ENCODE data around the gene TRDMT1. TPM values are rescaled to one million over a fixed set of nuclear protein-coding genes. Genes with fewer than 3 reads are reported as not detected.
A peak's percentile ranks its signal among the peaks of the same experiment; 100 is the strongest.

The TRDMT1 gene
- total RNA-seq, 1 donor from 2014 or later, result 5.7 TPM

DNA sequence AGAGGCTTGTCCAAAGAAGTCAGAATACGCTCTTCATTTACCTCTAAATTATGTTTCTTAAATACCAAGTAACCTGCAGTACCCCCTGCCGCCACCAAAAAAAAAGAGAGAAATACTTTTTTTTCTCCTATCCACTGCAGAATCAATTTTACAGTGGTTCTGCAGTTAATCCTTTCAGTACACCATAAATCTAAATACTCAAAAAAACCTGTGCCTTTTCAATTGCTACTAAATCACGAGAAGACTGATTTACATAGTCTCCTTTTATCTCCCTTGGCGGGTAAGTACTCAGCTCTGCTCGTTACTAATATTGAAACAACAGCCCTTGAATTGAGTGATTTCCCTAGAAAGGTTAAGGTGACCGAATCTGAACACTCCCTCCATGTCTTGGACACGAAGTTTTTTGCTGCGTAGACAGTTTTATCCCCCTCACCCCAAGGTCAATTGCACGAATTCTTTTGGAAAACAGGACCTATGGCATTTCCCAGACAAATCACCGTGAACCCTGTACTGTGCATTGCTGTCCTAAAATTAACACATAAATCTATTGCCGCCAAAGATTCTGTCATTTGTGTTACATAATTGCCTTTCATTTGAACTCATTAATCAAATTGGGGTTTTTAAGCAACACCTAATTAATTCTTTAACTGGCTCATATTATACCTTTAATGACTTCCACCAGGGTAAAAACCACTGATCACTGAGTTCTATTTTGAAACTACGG, 26.1 kb upstream of the TRDMT1 start:
- no peak for DNase-seq (ENCODE audit: low spot score in 2 of 2)
- H3K27me3 ChIP-seq, result no peaks in the 10 kb centered on the region
- H3K9me3 ChIP-seq, result no peaks in the 10 kb centered on the region
- intact Hi-C loops (cut with DNase I), result loop anchor here (1.0 to 5.0 kb wide), 5 partner anchors 13 to 225 kb away; partner anchors contain the start of gene TRDMT1
- peak overlapping the region; percentile 97 to 99 for H3K27ac ChIP-seq
- peak overlapping the region; percentile 87 to 93 for H3K4me3 ChIP-seq
- peaks cover 21 to 32% of the 10 kb centered on the region in 2 donors for H3K36me3 ChIP-seq
- TF ChIP-seq, protein P1, sequence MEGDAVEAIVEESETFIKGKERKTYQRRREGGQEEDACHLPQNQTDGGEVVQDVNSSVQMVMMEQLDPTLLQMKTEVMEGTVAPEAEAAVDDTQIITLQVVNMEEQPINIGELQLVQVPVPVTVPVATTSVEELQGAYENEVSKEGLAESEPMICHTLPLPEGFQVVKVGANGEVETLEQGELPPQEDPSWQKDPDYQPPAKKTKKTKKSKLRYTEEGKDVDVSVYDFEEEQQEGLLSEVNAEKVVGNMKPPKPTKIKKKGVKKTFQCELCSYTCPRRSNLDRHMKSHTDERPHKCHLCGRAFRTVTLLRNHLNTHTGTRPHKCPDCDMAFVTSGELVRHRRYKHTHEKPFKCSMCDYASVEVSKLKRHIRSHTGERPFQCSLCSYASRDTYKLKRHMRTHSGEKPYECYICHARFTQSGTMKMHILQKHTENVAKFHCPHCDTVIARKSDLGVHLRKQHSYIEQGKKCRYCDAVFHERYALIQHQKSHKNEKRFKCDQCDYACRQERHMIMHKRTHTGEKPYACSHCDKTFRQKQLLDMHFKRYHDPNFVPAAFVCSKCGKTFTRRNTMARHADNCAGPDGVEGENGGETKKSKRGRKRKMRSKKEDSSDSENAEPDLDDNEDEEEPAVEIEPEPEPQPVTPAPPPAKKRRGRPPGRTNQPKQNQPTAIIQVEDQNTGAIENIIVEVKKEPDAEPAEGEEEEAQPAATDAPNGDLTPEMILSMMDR (IDR thresholded peaks at IDR 0.05), result peak; percentile 44 to 61 (median 44)
- H3K4me1 ChIP-seq, result peaks cover 0 to 16% of the 10 kb centered on the region in 2 donors

DNA sequence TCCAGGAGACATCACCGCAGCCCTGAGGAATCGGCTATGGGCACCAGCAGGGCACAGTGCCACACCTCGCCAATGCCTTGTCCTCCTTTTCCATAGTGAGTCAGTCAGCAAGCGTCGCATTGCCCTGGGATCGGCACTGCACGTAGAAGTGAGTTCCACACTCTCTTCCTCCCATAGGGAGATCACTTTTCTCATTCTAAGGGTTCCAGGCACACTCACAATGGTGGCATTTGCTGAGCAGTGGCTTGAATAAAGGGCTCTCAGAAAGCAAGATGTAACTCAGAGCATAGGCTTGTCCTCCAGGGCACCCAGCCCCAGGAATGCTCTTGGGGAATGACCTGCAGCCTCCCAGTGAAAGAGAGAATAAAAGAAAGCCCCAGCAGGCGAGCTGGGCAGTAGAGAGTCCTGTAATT, 25.4 kb upstream of the TRDMT1 start:
- intact Hi-C loops (cut with DNase I), result loop anchor here (5.0 kb wide), 2 partner anchors 150 to 165 kb away; no protein-coding TSS in a partner anchor
- no peaks in the 10 kb centered on the region for H3K27me3 ChIP-seq
- peaks cover 15 to 26% of the 10 kb centered on the region in 2 donors for H3K36me3 ChIP-seq
- H3K9me3 ChIP-seq, result no peaks in the 10 kb centered on the region
- TF ChIP-seq, protein P1 (IDR thresholded peaks at IDR 0.05), result no peak
- H3K4me3 ChIP-seq, result peak overlapping the region; percentile 87 to 93
- peaks cover 0 to 11% of the 10 kb centered on the region in 2 donors for H3K4me1 ChIP-seq
- H3K27ac ChIP-seq, result peak overlapping the region; percentile 97 to 99
- DNase-seq (ENCODE audit: low spot score in 2 of 2), result no peak

DNA sequence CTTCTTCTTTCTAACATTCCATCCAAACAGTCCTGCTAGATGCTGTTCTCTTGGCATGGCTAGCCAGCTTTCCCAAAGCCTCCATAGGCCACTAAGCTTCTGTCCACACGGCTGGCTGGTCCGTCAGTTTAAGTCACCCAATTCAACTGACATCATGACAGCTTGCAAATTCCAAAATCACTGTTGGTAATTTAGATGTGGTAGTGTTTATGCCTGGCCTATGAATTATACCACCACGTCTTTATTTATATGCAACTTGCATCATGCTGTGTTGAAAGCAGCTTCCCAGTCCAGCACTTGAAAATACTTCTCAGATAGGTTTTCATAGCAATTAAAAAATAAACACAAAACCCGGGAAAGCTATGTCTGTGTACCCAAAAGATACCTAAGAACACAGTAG, 24.3 kb upstream of the TRDMT1 start:
- H3K9me3 ChIP-seq, result no peaks in the 10 kb centered on the region
- peak overlapping the region; percentile 97 to 99 for H3K27ac ChIP-seq

DNA sequence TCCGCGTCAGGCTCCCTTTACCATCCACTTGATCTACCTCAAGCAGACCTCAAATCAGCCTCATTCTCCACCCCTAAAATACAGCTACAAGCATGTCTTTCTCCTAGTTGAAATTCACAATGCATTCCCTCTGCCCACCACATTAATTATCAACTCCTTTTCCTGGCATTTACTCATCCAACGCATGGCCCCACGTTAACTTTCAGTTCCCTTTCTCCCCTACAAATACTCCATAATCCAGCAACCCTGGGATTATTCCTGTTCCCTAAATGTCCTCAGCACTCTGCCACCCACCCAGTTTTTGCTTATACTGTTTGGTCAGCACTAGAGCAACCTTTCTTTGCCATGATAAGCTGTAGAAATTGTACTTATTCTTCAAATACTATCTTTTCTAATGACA, 20.9 kb upstream of the TRDMT1 start:
- no peak for DNase-seq (ENCODE audit: low spot score in 2 of 2)
- intact Hi-C loops (cut with DNase I), result no loop called here
- TF ChIP-seq, protein P1 (IDR thresholded peaks at IDR 0.05), result no peak
- peaks cover 0 to 25% of the 10 kb centered on the region in 2 donors for H3K4me1 ChIP-seq
- H3K36me3 ChIP-seq, result no peaks in the 10 kb centered on the region
- no peaks in the 10 kb centered on the region for H3K9me3 ChIP-seq
- H3K4me3 ChIP-seq, result no peak overlapping the region
- no peak overlapping the region for H3K27ac ChIP-seq
- no peaks in the 10 kb centered on the region for H3K27me3 ChIP-seq

More for the DNA sequence above, 24.3 kb upstream of the TRDMT1 start:
- intact Hi-C loops (cut with DNase I), result loop anchor here (5.0 kb wide), 2 partner anchors 149 to 164 kb away; no protein-coding TSS in a partner anchor
- no peaks in the 10 kb centered on the region for H3K27me3 ChIP-seq
- H3K4me1 ChIP-seq, result peaks cover 0 to 14% of the 10 kb centered on the region in 2 donors
- H3K36me3 ChIP-seq, result peaks cover 4 to 15% of the 10 kb centered on the region in 2 donors
- DNase-seq (ENCODE audit: low spot score in 2 of 2), result no peak
- H3K4me3 ChIP-seq, result no peak overlapping the region
- TF ChIP-seq, protein P1 (IDR thresholded peaks at IDR 0.05), result no peak

DNA sequence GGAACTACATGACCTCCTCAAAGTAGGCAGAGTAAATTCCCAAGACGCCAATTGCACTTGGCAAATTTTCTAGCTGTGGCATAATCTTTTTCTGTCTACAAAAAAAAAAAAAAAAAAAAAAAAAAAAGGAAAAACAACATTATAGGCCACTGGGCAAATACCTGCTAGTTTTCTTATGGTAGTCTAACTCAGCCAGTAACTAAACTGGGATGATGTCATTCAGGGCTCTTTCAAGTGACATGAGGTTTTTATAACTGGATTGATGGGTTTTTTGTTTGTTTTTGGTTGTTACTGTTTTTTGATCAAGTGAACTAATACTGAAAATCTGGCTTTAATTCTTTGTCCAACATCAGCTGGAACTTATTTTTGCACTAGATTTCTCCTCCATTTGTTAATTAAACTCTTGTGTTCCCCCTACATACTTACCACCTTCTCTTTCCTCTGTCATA, 19.2 kb upstream of the TRDMT1 start:
- TF ChIP-seq, protein P1 (IDR thresholded peaks at IDR 0.05), result no peak
- H3K27ac ChIP-seq, result peak overlapping the region; percentile 61 to 75
- H3K4me1 ChIP-seq, result peaks cover 6 to 26% of the 10 kb centered on the region in 2 donors
- no peak for DNase-seq (ENCODE audit: low spot score in 2 of 2)
- no peak overlapping the region for H3K4me3 ChIP-seq
- no peaks in the 10 kb centered on the region for H3K9me3 ChIP-seq
- H3K36me3 ChIP-seq, result no peaks in the 10 kb centered on the region
- H3K27me3 ChIP-seq, result no peaks in the 10 kb centered on the region
- intact Hi-C loops (cut with DNase I), result no loop called here

All from ascending aorta (tissue), 2 donors.